HG03103 (cell line): ENCODE measurements around the gene ZYG11B.
A peak's percentile ranks its signal among the peaks of the same experiment; 100 is the strongest.
"Not testable (repeated sequence)": the region's sequence is repeated elsewhere in the genome, so short reads cannot be mapped to it uniquely, and the experiment has no call there.

ENCODE experiments used
- ATAC-seq: cut with Tn5 transposase; IDR thresholded peaks from one replicate; pipeline ENCODE4 v1.9.1; 2021; ENCODE audit warnings: low read depth; ENCODE audit not compliant: unreplicated experiment

ZYG11B gene

GRCh38 chr1:52842643-52843310, 116.5 kb downstream of the ZYG11B start, which contains the start of gene ZYG11A:
Gene ZYG11A (plus strand): TSS chr1:52842760. CDS start chr1:52842884, 124 bp downstream.
- ATAC-seq, result peak; percentile 89

GRCh38 chr1:52845119-52845518, 118.9 kb downstream of the ZYG11B start:
- not testable (repeated sequence) for ATAC-seq

- no peak for ATAC-seq
These were observed 122.2 kb downstream of the ZYG11B start for GRCh38 chr1:52848423-52848822.

GRCh38 chr1:52850951-52851350, 124.7 kb downstream of the ZYG11B start:
- no peak for ATAC-seq

- no peak for ATAC-seq
These were observed 126.6 kb downstream of the ZYG11B start for GRCh38 chr1:52852854-52853253.

DNA sequence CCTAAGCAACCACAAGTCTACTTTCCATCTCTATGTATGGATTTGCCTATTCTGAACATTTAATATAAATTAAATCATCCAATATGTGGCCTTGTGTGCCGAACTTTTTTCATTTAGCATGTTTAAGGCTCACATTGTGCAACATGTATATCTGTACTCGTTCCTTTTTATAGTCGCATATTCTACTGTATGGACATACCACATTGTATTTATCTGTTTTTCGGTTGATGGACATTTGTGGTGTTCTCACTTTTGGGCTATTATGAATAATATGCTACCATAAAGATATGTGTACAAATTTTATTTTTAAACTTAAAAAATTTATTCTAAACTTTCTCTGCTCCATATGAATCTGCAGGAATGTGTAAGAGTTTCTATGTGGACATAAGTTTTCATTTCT, 129.3 kb downstream of the ZYG11B start:
- no peak for ATAC-seq

GRCh38 chr1:52856026-52856425, 129.8 kb downstream of the ZYG11B start:
- ATAC-seq, result no peak

DNA sequence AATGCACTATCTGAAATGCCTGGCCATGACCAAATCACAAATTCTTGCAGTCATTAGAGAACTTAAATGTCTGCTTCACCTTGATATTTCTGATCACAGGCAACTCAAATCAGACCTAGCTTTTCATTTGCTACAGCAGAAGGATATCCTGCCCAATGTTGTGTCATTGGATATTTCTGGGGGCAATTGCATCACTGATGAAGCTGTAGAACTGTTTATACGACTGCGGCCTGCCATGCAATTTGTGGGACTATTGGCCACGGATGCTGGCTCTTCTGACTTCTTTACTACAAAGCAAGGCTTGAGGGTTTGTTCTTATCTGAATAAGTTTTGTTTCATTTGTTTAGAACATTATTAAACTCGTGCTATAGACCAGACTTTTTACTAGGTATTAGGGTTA, 131.2 kb downstream of the ZYG11B start:
- ATAC-seq, result no peak

DNA sequence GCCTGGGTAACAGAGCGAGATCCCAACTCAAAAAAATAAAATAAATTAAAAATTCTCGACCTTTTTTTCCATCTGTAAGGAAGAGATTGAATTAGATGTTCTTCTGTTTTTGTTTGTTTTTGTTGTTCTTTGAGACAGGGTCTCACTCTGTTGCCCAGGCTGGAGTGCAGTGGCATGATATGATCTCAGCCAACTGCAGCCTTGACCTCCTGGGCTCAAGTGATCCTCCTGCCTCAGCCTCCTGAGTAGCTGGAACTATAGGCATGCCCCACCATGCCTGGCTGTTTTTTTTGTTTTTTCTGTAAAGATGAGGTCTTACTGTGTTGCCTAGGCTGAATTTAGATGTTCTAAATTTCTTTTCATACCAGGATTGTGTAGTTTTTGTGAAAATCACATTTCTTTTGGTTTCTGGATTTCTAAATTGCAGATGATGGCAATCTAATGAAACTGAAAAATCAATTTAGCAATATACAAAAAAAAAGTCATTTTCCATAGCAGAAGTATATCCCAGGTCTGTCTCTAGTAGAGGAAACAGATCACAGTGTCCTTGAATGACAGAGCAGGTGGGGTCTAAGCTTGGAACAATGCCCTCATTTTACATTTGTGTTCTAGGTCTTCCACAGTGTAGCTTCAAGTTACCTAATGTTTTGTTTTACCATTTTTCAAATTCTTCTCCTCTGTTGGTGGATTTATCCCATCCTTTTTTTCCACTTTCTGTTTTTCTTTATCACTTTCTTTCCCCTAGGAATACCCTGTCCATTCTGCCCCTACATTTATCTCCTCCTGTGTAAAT, 136.6 kb downstream of the ZYG11B start:
- no peak for ATAC-seq

GRCh38 chr1:52867087-52867863, 141.0 kb downstream of the ZYG11B start:
- ATAC-seq, result peak; percentile 65

GRCh38 chr1:52869727-52870126, 143.5 kb downstream of the ZYG11B start:
- ATAC-seq, result not testable (repeated sequence)

DNA sequence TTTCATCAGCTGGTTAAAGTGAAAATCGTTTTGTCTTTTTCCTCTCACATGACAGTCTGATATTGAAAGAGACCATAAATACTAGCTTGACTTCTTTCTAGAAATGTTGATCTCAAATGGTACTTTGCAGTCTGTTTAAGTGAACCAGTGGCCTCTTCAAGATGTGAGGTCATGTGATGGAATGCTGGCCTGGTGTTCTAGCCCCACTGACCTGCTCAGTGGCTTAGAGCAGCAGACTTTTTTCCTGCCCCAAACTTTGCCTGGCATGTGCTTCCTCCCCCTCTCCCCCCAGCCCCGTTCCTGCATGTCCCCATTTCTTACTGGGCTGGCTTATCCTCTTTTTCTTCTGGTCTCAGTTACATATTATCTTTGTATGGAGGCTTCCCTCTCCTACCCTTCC, 150.6 kb downstream of the ZYG11B start:
- ATAC-seq, result no peak
